WTC11 (cell line): Measurements from ENCODE around the gene PEAR1. TPM values are rescaled to one million over a fixed set of nuclear protein-coding genes. Genes with fewer than 3 reads are reported as not detected.
A peak's percentile ranks its signal among the peaks of the same experiment; 100 is the strongest.

Source experiments
- ATAC-seq: fragments of 200-7000 bp; cut with Tn5 transposase; 2 replicates; pipeline ENCODE4 v1.10.0; 2021; ENCODE audit warnings: mild to moderate bottlenecking, moderate library complexity
- CTCF ChIA-PET: fragments of 300-600 bp; sonication (Branson Sonifier 250); formaldehyde crosslinking; loops from one replicate; lab custom pipeline; 2021; ENCODE audit warnings: antibody characterized with exemption; lab: Charles Lee
- POLR2A ChIA-PET: fragments of 350-600 bp; sonication (Branson Sonifier 250); formaldehyde crosslinking; loops from one replicate; lab custom pipeline; 2021; ENCODE audit warnings: antibody characterized with exemption; lab: Charles Lee
- DNase-seq: peaks from one replicate; pipeline ENCODE4 v3.0.0; 2021; ENCODE audit warnings: low spot score
- H3K27ac Mint-ChIP-seq: 2 replicates; pipeline ENCODE4 v1.8.0; 2021; ENCODE audit warnings: mixed read lengths
- H3K27me3 Mint-ChIP-seq: 2 replicates; pipeline ENCODE4 v1.8.0; 2021; ENCODE audit warnings: low read depth, mild to moderate bottlenecking, moderate library complexity, mixed read lengths
- H3K36me3 Mint-ChIP-seq: 2 replicates; pipeline ENCODE4 v1.8.0; 2021; ENCODE audit warnings: mixed read lengths
- H3K4me1 Mint-ChIP-seq: 2 replicates; pipeline ENCODE4 v1.8.0; 2022; ENCODE audit warnings: mixed read lengths
- H3K4me3 Mint-ChIP-seq: 2 replicates; pipeline ENCODE4 v1.8.0; 2021; ENCODE audit warnings: mild to moderate bottlenecking, moderate library complexity, mixed read lengths
- H3K9me3 Mint-ChIP-seq: 2 replicates; pipeline ENCODE4 v1.8.0; 2021; ENCODE audit warnings: mixed read lengths
- FOXK1 ChIP-seq: sonication (generic); formaldehyde crosslinking; IDR thresholded peaks from 2 replicates; pipeline ENCODE4 v1.8.0; 2022; ENCODE audit warnings: mild to moderate bottlenecking, moderate library complexity, missing genetic modification reagents
- JAZF1 ChIP-seq: fragments of 250-450 bp; sonication (Bioruptor Pico); IDR thresholded peaks from 2 replicates; pipeline ENCODE4 v1.9.0; 2021; ENCODE audit warnings: moderate library complexity, mild to moderate bottlenecking, inconsistent platforms
- MYBL2 ChIP-seq: sonication (generic); formaldehyde crosslinking; IDR thresholded peaks from 2 replicates; pipeline ENCODE4 v1.8.1; 2023; ENCODE audit warnings: mild to moderate bottlenecking, moderate library complexity, missing genetic modification reagents
- NR2C2 ChIP-seq: sonication (generic); formaldehyde crosslinking; IDR thresholded peaks from 2 replicates; pipeline ENCODE4 v1.8.0; 2022; ENCODE audit warnings: mild to moderate bottlenecking, missing genetic modification reagents
- NR3C1 ChIP-seq: sonication (generic); formaldehyde crosslinking; conservative IDR thresholded peaks from 2 replicates; pipeline ENCODE4 v1.8.1; 2023; ENCODE audit warnings: low read depth, mild to moderate bottlenecking, missing genetic modification reagents
- TEAD1 ChIP-seq: sonication (generic); formaldehyde crosslinking; IDR thresholded peaks from 2 replicates; pipeline ENCODE4 v1.8.0; 2022; ENCODE audit warnings: mild to moderate bottlenecking, missing genetic modification reagents
- ZNF138 ChIP-seq: sonication (generic); formaldehyde crosslinking; conservative IDR thresholded peaks from 2 replicates; pipeline ENCODE4 v1.8.1; 2022; ENCODE audit warnings: mild to moderate bottlenecking, moderate library complexity, missing genetic modification reagents
- ZNF396 ChIP-seq: fragments of 250-450 bp; sonication (Bioruptor Pico); IDR thresholded peaks from 2 replicates; pipeline ENCODE4 v1.8.0; 2021; ENCODE audit warnings: mild to moderate bottlenecking, moderate library complexity, borderline replicate concordance
- ZNF416 ChIP-seq: fragments of 250-450 bp; sonication (Bioruptor Pico); IDR thresholded peaks from 2 replicates; pipeline ENCODE4 v1.9.0; 2021; ENCODE audit warnings: mild to moderate bottlenecking, inconsistent platforms
- ZNF423 ChIP-seq: fragments of 250-450 bp; sonication (Bioruptor Pico); IDR thresholded peaks from 2 replicates; pipeline ENCODE4 v2.1.2; 2022; ENCODE audit warnings: mild to moderate bottlenecking, moderate library complexity
- total RNA-seq: library from RNA; stranded (reverse); gene quantifications from 3 replicates; pipeline ENCODE4 v1.2.3, GENCODE V29; 2021
- TF ChIP-seq, protein P1 (sequence below): sonication (generic); formaldehyde crosslinking; IDR thresholded peaks from 2 replicates; pipeline ENCODE4 v1.8.1; 2023; ENCODE audit warnings: mild to moderate bottlenecking, missing genetic modification reagents, moderate library complexity
- TF ChIP-seq, protein P2 (sequence below): fragments of 250-450 bp; sonication (Bioruptor Pico); IDR thresholded peaks from 2 replicates; pipeline ENCODE4 v2.1.2; 2022; ENCODE audit warnings: mild to moderate bottlenecking, moderate library complexity
- TF ChIP-seq, protein P3 (sequence below): sonication (generic); formaldehyde crosslinking; IDR thresholded peaks from 2 replicates; pipeline ENCODE4 v1.8.0; 2023; ENCODE audit warnings: mild to moderate bottlenecking, missing genetic modification reagents
- TF ChIP-seq, protein P4 (sequence below): sonication (generic); formaldehyde crosslinking; IDR thresholded peaks from 2 replicates; pipeline ENCODE4 v1.8.0; 2022; ENCODE audit warnings: mild to moderate bottlenecking, missing genetic modification reagents
- TF ChIP-seq, protein P5 (sequence below): fragments of 200-600 bp; IDR thresholded peaks from 2 replicates; pipeline ENCODE4 v1.8.0; 2022; ENCODE audit warnings: antibody characterized with exemption
- TF ChIP-seq, protein P6 (sequence below): fragments of 250-450 bp; sonication (Bioruptor Pico); IDR thresholded peaks from 2 replicates; pipeline ENCODE4 v1.9.0; 2021; ENCODE audit warnings: moderate library complexity, mild to moderate bottlenecking, inconsistent platforms, borderline replicate concordance
- TF ChIP-seq, protein P7 (sequence below): sonication (generic); formaldehyde crosslinking; conservative IDR thresholded peaks from 2 replicates; pipeline ENCODE4 v1.8.1; 2023; ENCODE audit warnings: mild to moderate bottlenecking, low read depth, missing genetic modification reagents, moderate library complexity

Gene PEAR1
- total RNA-seq, 1 experiment from 2014 or later, result 1.6 TPM

DNA sequence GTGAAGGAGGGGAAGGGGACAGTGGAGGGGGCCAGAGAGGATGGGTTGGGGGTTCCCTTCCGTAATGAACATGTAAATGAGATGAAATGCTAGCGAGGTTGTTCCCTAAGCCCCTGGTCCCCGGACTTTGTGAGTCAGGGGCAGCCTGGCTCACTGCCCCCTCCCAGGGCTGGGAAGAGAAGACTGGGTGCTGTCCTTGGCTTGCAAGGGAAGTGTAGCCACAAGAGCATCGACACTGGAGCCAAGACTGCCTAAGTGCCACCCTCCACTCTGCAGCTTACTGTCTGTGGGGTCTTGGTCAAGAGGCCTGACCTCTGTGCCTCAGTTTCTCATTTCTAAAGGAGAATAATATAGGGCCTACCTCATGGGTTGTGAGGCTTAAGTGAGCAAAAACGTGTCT is 483 bp downstream of the PEAR1 start:
- POLR2A ChIA-PET, result interaction anchor here (0.8 kb wide), 1 partner anchor 55 kb away, joined by 3 read pairs; no protein-coding TSS in a partner anchor
- Mint-ChIP-seq H3K27ac (no peak overlapping the region), H3K9me3 (no peaks in the 10 kb centered on the region), H3K27me3 (peaks cover 75% of the 10 kb centered on the region), H3K4me1 (peaks cover 21% of the 10 kb centered on the region), H3K4me3 (peak overlapping the region; percentile 50), H3K36me3 (no peaks in the 10 kb centered on the region)
- no peak for DNase-seq
- no peak for ATAC-seq
- TF ChIP-seq ZNF138 (CRISPR knock-in tag), result no peak
- TF ChIP-seq, protein P1, sequence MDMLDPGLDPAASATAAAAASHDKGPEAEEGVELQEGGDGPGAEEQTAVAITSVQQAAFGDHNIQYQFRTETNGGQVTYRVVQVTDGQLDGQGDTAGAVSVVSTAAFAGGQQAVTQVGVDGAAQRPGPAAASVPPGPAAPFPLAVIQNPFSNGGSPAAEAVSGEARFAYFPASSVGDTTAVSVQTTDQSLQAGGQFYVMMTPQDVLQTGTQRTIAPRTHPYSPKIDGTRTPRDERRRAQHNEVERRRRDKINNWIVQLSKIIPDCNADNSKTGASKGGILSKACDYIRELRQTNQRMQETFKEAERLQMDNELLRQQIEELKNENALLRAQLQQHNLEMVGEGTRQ (CRISPR knock-in tag), result no peak
- CTCF ChIA-PET, result interaction anchor here (1.0 to 13.3 kb wide), 9 partner anchors 16 to 261 kb away, joined by 3 to 233 read pairs (median 7); partner anchors contain the start of genes INSRR, LRRC71, NES and NTRK1

DNA sequence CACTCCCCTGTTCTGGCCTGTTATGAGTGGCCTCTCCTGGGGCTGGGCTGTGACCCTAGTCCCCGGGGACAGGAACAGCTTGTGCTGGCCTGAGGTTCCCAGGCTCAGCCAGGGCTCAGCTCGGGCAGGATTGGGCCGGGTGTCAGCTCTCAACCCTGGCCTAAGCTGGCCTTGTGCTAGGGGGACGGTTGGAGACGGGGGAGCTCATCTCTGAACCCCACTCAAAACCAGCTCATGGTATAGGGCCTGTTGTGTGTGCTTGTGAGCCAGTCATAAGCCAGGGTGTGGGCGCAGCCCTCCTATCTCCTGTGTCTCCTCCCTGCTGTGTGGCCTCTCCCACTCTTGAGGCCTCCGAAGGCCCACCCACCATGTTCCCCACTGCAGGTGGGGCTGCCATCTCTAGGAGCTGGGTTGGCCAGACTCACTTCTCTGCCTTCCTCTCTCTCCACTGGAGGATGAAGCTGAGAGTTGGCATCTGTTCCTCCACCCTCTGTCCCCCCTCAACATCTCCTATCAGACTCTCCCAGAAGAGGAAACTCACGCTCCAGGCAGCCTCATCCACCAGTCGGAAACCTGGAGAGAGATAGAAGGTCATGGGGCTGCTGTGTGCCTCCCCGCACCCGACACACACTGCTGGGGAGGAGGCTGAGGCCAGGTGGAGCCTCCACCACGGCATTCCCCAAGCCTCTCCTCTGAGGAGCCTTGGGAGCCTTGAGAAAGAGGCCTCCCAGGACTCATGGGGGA is 1.4 kb downstream of the PEAR1 start:
- no peak overlapping the region for H3K4me3 Mint-ChIP-seq
- DNase-seq, result no peak
- peaks cover 70% of the 10 kb centered on the region for H3K27me3 Mint-ChIP-seq
- no peak overlapping the region for H3K27ac Mint-ChIP-seq
- CTCF ChIA-PET, result interaction anchor here (0.6 to 13.3 kb wide), 8 partner anchors 15 to 260 kb away, joined by 3 to 233 read pairs (median 7); partner anchors contain the start of genes INSRR, LRRC71 and NTRK1
- TF ChIP-seq, protein P1 (CRISPR knock-in tag), result no peak
- TF ChIP-seq, protein P2, sequence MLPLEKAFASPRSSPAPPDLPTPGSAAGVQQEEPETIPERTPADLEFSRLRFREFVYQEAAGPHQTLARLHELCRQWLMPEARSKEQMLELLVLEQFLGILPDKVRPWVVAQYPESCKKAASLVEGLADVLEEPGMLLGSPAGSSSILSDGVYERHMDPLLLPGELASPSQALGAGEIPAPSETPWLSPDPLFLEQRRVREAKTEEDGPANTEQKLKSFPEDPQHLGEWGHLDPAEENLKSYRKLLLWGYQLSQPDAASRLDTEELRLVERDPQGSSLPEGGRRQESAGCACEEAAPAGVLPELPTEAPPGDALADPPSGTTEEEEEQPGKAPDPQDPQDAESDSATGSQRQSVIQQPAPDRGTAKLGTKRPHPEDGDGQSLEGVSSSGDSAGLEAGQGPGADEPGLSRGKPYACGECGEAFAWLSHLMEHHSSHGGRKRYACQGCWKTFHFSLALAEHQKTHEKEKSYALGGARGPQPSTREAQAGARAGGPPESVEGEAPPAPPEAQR (CRISPR knock-in tag), result no peak
- TF ChIP-seq, protein P3, sequence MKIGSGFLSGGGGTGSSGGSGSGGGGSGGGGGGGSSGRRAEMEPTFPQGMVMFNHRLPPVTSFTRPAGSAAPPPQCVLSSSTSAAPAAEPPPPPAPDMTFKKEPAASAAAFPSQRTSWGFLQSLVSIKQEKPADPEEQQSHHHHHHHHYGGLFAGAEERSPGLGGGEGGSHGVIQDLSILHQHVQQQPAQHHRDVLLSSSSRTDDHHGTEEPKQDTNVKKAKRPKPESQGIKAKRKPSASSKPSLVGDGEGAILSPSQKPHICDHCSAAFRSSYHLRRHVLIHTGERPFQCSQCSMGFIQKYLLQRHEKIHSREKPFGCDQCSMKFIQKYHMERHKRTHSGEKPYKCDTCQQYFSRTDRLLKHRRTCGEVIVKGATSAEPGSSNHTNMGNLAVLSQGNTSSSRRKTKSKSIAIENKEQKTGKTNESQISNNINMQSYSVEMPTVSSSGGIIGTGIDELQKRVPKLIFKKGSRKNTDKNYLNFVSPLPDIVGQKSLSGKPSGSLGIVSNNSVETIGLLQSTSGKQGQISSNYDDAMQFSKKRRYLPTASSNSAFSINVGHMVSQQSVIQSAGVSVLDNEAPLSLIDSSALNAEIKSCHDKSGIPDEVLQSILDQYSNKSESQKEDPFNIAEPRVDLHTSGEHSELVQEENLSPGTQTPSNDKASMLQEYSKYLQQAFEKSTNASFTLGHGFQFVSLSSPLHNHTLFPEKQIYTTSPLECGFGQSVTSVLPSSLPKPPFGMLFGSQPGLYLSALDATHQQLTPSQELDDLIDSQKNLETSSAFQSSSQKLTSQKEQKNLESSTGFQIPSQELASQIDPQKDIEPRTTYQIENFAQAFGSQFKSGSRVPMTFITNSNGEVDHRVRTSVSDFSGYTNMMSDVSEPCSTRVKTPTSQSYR (CRISPR knock-in tag), result no peak
- no peak for TF ChIP-seq TEAD1 (CRISPR knock-in tag)
- no peak for TF ChIP-seq NR3C1 (CRISPR knock-in tag)
- no peak for TF ChIP-seq ZNF423
- TF ChIP-seq, protein P4, sequence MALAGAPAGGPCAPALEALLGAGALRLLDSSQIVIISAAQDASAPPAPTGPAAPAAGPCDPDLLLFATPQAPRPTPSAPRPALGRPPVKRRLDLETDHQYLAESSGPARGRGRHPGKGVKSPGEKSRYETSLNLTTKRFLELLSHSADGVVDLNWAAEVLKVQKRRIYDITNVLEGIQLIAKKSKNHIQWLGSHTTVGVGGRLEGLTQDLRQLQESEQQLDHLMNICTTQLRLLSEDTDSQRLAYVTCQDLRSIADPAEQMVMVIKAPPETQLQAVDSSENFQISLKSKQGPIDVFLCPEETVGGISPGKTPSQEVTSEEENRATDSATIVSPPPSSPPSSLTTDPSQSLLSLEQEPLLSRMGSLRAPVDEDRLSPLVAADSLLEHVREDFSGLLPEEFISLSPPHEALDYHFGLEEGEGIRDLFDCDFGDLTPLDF (CRISPR knock-in tag), result no peak
- TF ChIP-seq, protein P5, sequence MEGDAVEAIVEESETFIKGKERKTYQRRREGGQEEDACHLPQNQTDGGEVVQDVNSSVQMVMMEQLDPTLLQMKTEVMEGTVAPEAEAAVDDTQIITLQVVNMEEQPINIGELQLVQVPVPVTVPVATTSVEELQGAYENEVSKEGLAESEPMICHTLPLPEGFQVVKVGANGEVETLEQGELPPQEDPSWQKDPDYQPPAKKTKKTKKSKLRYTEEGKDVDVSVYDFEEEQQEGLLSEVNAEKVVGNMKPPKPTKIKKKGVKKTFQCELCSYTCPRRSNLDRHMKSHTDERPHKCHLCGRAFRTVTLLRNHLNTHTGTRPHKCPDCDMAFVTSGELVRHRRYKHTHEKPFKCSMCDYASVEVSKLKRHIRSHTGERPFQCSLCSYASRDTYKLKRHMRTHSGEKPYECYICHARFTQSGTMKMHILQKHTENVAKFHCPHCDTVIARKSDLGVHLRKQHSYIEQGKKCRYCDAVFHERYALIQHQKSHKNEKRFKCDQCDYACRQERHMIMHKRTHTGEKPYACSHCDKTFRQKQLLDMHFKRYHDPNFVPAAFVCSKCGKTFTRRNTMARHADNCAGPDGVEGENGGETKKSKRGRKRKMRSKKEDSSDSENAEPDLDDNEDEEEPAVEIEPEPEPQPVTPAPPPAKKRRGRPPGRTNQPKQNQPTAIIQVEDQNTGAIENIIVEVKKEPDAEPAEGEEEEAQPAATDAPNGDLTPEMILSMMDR, result no peak
- POLR2A ChIA-PET, result interaction anchor here (0.8 kb wide), 1 partner anchor 56 kb away, joined by 3 read pairs; no protein-coding TSS in a partner anchor
- H3K36me3 Mint-ChIP-seq, result no peaks in the 10 kb centered on the region
- no peak for ATAC-seq
- H3K4me1 Mint-ChIP-seq, result peaks cover 21% of the 10 kb centered on the region
- H3K9me3 Mint-ChIP-seq, result no peaks in the 10 kb centered on the region

DNA sequence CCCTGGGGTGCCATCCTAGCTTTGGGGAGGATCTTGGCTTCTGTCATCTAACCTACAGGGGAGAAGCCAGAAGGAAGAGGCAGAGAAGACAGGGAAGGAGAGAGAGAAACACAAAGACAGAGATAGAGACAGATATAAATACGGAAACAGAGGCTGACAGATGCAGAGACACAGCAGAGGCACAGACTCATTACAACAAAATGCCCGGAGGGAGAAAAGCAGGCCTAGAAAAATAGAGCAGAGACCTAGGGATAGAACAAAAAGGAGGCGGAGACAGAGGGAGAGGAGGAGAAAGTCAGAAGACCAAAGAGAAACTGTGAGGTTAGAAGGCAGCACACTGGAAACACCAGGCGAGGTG is 1.9 kb downstream of the PEAR1 start:
- CTCF ChIA-PET, result interaction anchor here (1.2 to 7.0 kb wide), 5 partner anchors 15 to 260 kb away, joined by 3 to 233 read pairs (median 8); partner anchors contain the start of gene LRRC71
- DNase-seq (no peak), ATAC-seq (no peak)
- H3K4me3 Mint-ChIP-seq, result no peak overlapping the region
- H3K9me3 Mint-ChIP-seq, result no peaks in the 10 kb centered on the region
- POLR2A ChIA-PET, result no interaction called here
- no peak overlapping the region for H3K27ac Mint-ChIP-seq
- H3K27me3 Mint-ChIP-seq, result peaks cover 64% of the 10 kb centered on the region
- H3K4me1 Mint-ChIP-seq, result peaks cover 21% of the 10 kb centered on the region
- H3K36me3 Mint-ChIP-seq, result no peaks in the 10 kb centered on the region
- TF ChIP-seq NR2C2 (CRISPR knock-in tag) (no peak), FOXK1 (CRISPR knock-in tag) (no peak), ZNF416 (CRISPR knock-in tag) (no peak), ZNF396 (CRISPR knock-in tag) (no peak), MYBL2 (CRISPR knock-in tag) (no peak), JAZF1 (CRISPR knock-in tag) (no peak)
- TF ChIP-seq, protein P6, sequence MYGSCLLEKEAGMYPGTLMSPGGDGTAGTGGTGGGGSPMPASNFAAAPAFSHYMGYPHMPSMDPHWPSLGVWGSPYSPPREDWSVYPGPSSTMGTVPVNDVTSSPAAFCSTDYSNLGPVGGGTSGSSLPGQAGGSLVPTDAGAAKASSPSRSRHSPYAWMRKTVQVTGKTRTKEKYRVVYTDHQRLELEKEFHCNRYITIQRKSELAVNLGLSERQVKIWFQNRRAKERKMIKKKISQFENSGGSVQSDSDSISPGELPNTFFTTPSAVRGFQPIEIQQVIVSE (CRISPR knock-in tag), result no peak
- TF ChIP-seq, protein P7, sequence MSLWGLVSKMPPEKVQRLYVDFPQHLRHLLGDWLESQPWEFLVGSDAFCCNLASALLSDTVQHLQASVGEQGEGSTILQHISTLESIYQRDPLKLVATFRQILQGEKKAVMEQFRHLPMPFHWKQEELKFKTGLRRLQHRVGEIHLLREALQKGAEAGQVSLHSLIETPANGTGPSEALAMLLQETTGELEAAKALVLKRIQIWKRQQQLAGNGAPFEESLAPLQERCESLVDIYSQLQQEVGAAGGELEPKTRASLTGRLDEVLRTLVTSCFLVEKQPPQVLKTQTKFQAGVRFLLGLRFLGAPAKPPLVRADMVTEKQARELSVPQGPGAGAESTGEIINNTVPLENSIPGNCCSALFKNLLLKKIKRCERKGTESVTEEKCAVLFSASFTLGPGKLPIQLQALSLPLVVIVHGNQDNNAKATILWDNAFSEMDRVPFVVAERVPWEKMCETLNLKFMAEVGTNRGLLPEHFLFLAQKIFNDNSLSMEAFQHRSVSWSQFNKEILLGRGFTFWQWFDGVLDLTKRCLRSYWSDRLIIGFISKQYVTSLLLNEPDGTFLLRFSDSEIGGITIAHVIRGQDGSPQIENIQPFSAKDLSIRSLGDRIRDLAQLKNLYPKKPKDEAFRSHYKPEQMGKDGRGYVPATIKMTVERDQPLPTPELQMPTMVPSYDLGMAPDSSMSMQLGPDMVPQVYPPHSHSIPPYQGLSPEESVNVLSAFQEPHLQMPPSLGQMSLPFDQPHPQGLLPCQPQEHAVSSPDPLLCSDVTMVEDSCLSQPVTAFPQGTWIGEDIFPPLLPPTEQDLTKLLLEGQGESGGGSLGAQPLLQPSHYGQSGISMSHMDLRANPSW (CRISPR knock-in tag), result no peak
